ENCODE data around the gene YIF1A.

DNA sequence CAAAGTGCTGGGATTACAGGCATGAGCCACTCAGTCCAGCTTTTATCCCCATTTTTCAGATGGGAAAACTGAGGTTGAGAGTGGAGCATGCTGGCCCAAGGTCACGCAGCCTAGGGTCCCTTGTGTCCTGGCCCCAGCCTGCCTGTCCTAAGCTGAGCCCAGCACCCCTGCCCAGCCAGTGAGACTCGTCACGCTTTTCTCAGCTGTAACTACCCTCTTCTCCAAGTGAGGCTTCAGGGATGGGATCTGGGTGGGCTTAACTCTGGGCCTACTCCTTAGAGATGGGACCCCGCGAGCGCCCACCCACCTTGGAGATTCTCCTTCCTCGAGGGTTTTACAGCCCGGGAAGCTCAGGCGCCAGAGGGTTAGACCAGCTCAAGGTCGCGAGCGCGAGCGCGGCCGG lies 2.4 kb upstream of the YIF1A start:
- TF ChIP-seq RAD21 (IDR thresholded peaks at IDR 0.05; ENCODE audit: low read depth) (no peak), CTCF (IDR thresholded peaks at IDR 0.05 in 2 of 3, conservative IDR thresholded peaks at IDR 0.05 in 1 of 3; ENCODE audit: borderline replicate concordance in 1 of 3, insufficient read depth in 1 of 3, low read depth in 2 of 3, low read length in 2 of 3) (no peak), EGR1 (IDR thresholded peaks at IDR 0.05; ENCODE audit: low read depth) (no peak)
- TF ChIP-seq, protein P1, sequence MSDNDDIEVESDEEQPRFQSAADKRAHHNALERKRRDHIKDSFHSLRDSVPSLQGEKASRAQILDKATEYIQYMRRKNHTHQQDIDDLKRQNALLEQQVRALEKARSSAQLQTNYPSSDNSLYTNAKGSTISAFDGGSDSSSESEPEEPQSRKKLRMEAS (IDR thresholded peaks at IDR 0.05), result no peak

Data from HCT116 (cell line).